CD4-positive, alpha-beta T cell treated with Interleukin-21 for 1 hour (primary cell): Measurements from ENCODE around the gene NGEF.
"Not testable (repeated sequence)": the region's sequence is repeated elsewhere in the genome, so short reads cannot be mapped to it uniquely, and the experiment has no call there.

Experiments
- DNase-seq: peaks from one replicate; pipeline ENCODE4 v3.0.0-alpha.2; 2020

The NGEF gene

GRCh38 chr2:233013027-233013461, at the start of gene NGEF:
TSS of gene NGEF (minus strand) at chr2:233013256. CDS start at chr2:232974890, 38,366 bp downstream.
- DNase-seq: no peak

DNA sequence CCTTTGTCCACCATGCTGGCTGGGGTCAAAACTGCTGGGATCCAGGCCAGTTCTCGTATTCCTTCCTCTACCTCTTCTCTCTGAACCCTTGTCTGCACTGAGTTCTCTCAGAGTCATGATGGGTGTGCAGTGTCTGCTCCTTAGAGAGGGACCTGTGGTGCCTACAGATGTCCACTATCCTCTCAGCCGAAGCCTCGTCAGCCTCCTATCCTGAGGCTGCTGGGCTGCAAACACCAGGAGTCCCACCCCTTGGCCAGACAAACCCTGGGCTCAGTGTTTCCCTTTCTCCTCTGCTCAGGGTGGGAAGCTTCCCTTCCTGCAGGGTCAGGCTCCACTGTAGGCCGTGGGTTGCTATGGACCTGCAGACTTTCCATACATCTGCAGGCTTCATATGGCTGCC, 49.4 kb upstream of the NGEF start:
- DNase-seq: no peak

DNA sequence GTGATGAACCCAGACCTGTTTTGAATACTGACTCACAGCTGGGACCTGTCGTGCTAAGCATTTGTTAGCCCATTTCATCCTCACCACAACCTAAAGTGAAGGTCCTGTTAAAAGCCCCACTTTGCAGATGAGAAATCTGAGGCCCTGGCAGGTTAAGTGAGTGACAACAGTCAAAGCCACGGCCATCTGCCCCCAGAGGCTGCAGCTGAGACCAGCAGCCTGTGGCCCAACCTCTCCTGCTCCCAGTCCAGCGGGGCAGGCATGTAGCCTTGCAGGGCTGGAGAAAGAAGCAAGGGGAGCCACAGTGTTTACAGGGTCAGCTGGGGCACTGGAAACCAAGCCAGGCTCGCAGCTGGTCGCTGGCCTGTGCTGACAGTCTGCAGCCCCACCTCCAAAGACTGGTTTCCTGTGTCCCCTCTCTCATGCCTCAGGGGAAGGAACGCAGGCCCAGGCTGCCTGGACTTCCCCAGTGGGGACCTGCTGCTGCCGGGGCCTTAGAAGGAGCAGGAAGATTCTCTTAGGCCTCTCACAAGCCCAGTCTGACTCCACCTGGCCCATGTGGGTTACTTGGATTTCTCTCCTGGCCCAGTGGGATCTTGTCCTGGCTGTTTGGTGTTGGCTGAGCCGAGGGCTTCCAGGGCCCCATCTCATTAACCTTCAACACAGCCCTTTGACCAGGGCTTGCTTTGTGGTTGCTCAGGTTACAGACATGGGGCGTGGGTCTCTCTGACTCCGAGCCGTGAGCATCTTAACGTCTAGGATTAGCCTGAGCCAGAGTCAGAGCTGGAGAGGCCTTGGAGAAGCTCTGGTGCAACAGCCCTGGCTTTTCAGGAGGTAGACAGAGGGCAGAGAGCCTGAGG, 48.8 kb upstream of the NGEF start:
- DNase-seq: no peak

DNA sequence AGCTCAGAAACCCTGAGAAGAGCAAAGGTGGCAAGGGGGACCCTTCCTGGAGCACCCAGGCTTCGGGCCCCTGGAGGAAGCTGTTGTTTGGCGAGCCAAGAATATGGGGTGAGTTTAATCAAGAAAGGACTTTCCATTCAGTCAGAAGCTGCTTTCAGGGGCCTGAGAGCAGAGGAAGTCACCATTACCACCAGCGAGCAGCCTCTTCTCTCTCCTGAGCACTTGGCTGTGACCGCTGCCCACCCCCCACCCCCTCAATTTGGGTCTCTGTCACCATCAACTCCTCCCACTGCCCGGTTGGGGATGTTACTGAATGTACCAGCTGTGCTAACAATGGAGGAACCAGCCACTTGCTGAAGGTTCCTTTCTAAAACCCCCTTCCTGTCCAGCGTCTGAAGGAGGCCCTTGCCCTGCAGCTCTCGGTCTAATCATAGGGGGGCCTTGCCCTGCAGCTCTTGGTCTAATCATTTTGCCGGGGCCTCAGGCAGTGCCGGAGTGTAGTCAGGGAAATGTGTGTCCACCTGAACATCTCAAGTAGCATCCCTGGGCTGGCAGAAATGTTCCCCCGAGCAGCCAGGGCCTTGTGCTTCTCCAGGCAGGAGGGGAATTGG, 48.0 kb upstream of the NGEF start:
- no peak for DNase-seq

- no peak for DNase-seq
Observed at GRCh38 chr2:233060501-233060979, 47.5 kb upstream of the NGEF start.

GRCh38 chr2:233059797-233060500, 46.9 kb upstream of the NGEF start, which contains the start of gene INPP5D:
TSS of gene INPP5D (plus strand) at chr2:233060342. CDS start at chr2:233060479, 137 bp downstream.
- DNase-seq: peak; percentile 86

DNA sequence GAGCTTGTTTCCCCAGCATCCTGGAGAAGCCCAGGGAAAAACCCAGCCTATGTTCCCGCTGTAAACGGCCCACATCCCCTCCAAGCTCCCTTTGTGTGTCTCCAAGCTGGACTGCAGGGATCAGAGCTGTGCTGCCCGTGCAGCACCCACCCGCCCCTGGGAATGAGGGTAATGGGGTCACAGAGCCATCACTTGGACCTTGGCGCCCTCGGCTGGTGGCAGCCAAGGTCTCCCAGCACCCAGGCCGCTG, 46.4 kb upstream of the NGEF start:
- DNase-seq: no peak

GRCh38 chr2:233058717-233059546, 45.9 kb upstream of the NGEF start:
- no peak for DNase-seq

- no peak for DNase-seq
Observed at GRCh38 chr2:233056961-233057605, 44.0 kb upstream of the NGEF start.

- no peak for DNase-seq
Observed at GRCh38 chr2:233055362-233055761, 42.3 kb upstream of the NGEF start.

GRCh38 chr2:233053928-233054784, 41.1 kb upstream of the NGEF start:
- DNase-seq: peak; percentile 69

GRCh38 chr2:233052517-233052916, 39.5 kb upstream of the NGEF start:
- DNase-seq: not testable (repeated sequence)

GRCh38 chr2:233051241-233052149, 38.4 kb upstream of the NGEF start:
- no peak for DNase-seq

DNA sequence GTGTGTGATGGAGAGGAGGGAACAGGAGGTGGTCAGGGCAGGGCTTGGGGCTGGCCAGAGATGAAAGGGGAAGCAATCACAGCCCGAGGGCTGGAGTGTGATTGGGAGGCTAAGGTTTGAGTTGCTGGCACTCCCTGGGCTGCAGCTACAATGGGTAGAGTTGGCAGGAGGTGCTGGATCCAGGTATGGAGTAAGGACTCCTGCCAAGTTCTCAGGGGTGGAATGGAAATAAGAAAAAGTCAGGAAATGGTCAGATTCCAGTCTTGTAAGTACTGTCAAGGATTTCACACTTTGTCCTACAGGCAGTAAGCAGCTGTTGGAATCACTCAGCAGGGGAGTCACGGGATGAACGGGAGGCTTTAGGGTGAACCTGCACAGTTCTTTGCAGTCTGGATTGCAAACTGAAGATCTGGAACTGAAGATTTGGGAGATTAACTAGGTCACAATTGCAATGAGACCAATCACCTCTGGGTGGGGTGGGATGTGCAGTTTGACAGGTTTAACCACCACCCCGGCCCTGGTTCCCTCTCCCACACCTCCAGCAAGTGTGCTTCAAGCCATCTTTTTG, 36.2 kb upstream of the NGEF start:
- peak; percentile 28 for DNase-seq

GRCh38 chr2:233048569-233049193, 35.6 kb upstream of the NGEF start:
- no peak for DNase-seq

DNA sequence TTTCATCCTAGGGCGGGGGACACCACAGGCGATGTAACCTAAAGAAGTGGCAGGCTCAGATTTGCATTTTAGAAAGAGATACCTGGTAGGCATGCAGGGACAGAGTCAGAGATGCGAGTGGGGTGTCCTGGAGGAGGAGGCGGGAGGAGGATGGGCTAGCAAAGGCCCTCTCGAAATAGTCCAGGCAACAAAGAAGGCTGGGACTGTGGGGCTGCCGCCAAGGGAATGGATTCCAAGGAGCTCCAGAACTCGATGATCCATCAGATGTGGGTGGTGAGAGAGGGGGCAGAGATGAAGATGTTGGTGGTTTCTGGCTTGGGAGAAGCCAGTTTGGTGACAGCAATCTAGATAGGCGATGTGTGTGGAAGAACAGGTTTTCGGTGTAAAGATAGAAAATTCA, 34.6 kb upstream of the NGEF start:
- DNase-seq: no peak

DNA sequence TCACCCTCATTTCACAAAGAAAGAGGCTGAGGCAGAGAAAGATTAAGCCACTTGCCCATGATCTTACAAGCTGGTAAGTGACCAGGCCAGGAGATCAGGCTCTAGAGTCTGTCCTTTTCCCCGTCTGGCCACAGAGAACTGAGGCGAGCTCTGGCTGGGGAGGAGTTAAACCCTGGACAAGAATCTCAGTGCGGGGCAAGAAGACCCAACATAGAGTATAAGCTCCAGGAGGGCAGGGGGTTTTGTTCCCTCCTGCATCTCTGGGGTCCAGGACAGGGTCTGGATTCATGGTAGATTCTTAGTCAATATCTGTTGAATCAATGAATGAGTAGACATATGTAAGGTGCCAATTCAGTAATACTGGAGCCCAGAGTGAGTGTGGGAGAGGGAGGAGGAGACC, 34.1 kb upstream of the NGEF start:
- DNase-seq: no peak

DNA sequence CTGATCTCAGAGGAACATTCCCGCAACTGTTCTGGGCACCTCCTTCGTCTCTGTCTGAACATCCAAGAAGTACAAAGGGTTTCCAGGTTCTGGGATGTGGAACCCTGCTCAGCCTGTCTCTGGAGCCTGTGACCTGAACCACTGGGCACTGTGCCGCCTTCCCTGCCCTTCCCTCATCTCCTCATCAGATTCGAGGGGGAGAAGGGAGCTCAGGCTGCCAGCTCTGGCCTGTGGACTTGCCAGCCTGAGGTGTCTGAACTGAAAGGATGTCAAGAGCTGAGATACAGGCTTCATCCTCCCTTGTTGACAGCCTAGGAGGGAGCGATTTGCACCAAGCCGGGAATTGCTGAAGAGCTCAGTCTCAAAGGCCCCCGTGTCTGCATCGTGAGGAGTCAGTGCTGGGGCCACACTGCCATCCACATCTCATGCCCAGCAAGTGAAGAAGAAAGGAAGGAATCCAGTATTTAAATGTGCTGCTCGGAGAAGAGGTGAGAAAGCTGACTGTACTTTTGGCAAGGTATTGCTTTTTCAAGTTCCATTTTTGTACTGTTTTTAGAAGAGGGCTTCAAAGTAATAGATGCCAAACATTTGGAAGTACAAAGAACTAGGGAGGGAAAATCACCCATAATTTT, 32.0 kb upstream of the NGEF start:
- no peak for DNase-seq

- no peak for DNase-seq
Observed at GRCh38 chr2:233042549-233042948, 29.5 kb upstream of the NGEF start.
